Rectal smooth muscle tissue (tissue), 1 donor: ENCODE results near the gene GPR55.

ENCODE experiments used
- H3K27ac ChIP-seq: one replicate; pipeline ENCODE4 v1.7.0; 2013; ENCODE audit warnings: low read depth, low read length, inconsistent platforms
- H3K27me3 ChIP-seq: one replicate; pipeline ENCODE4 v1.7.0; 2013; ENCODE audit warnings: low read length; ENCODE audit not compliant: control insufficient read depth, insufficient read depth
- H3K36me3 ChIP-seq: one replicate; pipeline ENCODE4 v1.7.0; 2013; ENCODE audit warnings: low read length; ENCODE audit not compliant: control insufficient read depth, insufficient read depth
- H3K4me1 ChIP-seq: one replicate; pipeline ENCODE4 v1.7.0; 2013; ENCODE audit warnings: low read length; ENCODE audit not compliant: control insufficient read depth, insufficient read depth
- H3K4me3 ChIP-seq: one replicate; pipeline ENCODE4 v1.7.0; 2013; ENCODE audit warnings: low read length
- H3K9ac ChIP-seq: one replicate; pipeline ENCODE4 v1.7.0; 2013; ENCODE audit warnings: low read length

Gene GPR55

GRCh38 chr2:230873661-230874401, 51.2 kb downstream of the GPR55 start:
- no peak overlapping the region for H3K4me3 ChIP-seq

GRCh38 chr2:230872968-230873660, 51.9 kb downstream of the GPR55 start:
- no peak overlapping the region for H3K4me3 ChIP-seq
- no peaks in the 10 kb centered on the region for H3K27me3 ChIP-seq
- H3K4me1 ChIP-seq = peaks cover 38% of the 10 kb centered on the region
- H3K36me3 ChIP-seq = peaks cover 11% of the 10 kb centered on the region
- peak overlapping the region; percentile 25 for H3K27ac ChIP-seq
- H3K9ac ChIP-seq = no peak overlapping the region

More at GRCh38 chr2:230873661-230874401, 51.2 kb downstream of the GPR55 start:
- Histone ChIP-seq H3K27ac (no peak overlapping the region), H3K27me3 (no peaks in the 10 kb centered on the region), H3K4me1 (peaks cover 31% of the 10 kb centered on the region), H3K9ac (no peak overlapping the region), H3K36me3 (peaks cover 15% of the 10 kb centered on the region)

GRCh38 chr2:230872151-230872967, 52.7 kb downstream of the GPR55 start:
- Histone ChIP-seq H3K36me3 (peaks cover 11% of the 10 kb centered on the region), H3K27ac (peak overlapping the region; percentile 78), H3K4me3 (no peak overlapping the region), H3K4me1 (peaks cover 40% of the 10 kb centered on the region), H3K27me3 (no peaks in the 10 kb centered on the region), H3K9ac (no peak overlapping the region)

DNA sequence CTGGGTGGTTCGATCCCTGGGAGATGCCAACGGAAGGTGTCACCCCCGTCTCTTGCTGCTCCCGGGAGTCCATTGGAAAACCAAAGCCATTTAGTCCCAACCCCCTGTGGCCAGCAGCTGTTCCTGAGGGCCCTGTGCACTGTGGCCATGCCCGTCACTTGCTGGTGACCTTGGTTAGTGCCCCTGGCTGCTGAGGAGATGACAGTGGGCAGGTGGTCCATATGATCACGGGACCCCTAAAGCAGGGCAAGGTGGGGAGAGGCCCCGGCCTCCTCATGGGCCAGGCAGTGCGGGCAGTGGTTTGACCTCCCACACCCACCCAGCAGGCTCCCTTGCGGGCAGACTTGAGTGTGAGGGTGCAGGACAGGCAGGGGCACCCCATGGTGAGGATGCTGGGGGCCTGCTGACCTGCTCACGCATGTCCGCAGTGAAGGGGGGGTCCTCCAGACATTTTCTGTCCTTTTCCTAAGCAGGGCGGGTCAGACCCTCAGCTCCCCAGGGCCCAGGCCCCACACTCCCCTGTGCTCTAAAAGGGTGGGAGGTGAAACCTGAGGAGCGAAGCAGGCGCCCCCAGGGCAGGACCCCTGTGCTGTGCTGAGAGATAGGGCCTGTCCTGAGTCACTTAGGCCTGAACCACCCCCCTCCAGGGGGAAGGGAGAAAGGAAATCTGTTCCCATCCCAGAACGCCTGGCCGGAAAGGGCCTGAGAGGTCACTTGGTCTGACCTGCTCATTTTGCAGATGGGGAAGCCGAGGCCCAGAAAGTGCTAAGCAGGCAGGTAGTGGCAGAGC, 53.5 kb downstream of the GPR55 start:
- Histone ChIP-seq H3K4me3 (peak overlapping the region; percentile 36), H3K4me1 (peaks cover 48% of the 10 kb centered on the region), H3K27ac (peak overlapping the region; percentile 78), H3K36me3 (peaks cover 11% of the 10 kb centered on the region), H3K9ac (peak overlapping the region; percentile 11), H3K27me3 (no peaks in the 10 kb centered on the region)

DNA sequence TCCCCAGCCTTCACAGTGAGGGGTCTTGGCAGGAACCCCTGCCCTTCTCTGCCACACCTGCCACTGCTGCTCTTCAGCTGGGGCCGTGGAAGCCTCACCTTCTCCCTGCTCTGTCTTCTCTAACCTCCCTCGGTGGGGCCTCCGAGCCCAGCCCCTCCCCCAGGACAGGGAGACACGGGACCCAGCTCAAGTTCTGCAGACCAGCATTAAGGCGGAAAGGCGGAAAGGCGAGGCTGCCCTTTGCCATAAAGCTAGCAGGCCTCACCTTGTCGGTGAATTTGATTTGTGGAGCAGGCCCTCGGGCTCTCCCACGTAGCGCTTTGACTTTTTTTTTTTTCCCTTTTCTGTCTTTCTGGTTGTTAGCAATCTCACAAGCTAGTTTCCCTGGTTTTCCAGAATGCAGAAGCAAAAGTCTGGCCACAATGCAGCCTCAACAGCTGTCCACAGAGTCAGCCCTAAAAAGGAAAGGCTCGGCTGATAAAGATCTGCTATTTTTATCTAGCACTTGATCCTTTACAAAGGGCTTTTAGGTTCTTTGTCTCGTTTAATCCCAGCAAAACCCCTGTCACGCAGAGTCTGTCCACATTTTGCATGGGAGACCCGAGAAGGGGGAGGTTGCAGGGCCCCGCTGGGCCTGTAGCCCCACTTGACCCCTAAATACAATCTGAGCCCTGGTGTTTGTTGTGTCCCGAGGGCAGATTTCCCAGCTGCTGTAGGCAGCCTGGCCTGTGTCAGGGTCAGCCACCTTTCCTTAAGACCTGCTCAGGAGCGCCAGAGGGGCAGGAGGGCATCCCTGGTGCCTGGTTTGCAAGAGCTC, 54.3 kb downstream of the GPR55 start:
- peak overlapping the region; percentile 36 for H3K4me3 ChIP-seq
- no peaks in the 10 kb centered on the region for H3K27me3 ChIP-seq
- H3K9ac ChIP-seq = peak overlapping the region; percentile 11
- peaks cover 5% of the 10 kb centered on the region for H3K36me3 ChIP-seq
- peak overlapping the region; percentile 78 for H3K27ac ChIP-seq
- peaks cover 53% of the 10 kb centered on the region for H3K4me1 ChIP-seq

GRCh38 chr2:230869914-230870543, 55.0 kb downstream of the GPR55 start:
- peak overlapping the region; percentile 28 for H3K4me3 ChIP-seq
- peaks cover 53% of the 10 kb centered on the region for H3K4me1 ChIP-seq
- H3K36me3 ChIP-seq = peaks cover 2% of the 10 kb centered on the region
- H3K27ac ChIP-seq = peak overlapping the region; percentile 78
- H3K27me3 ChIP-seq = no peaks in the 10 kb centered on the region
- H3K9ac ChIP-seq = no peak overlapping the region

- peak overlapping the region; percentile 34 for H3K4me3 ChIP-seq
- H3K4me1 ChIP-seq = peaks cover 53% of the 10 kb centered on the region
- no peaks in the 10 kb centered on the region for H3K36me3 ChIP-seq
- peak overlapping the region; percentile 78 for H3K27ac ChIP-seq
- H3K27me3 ChIP-seq = no peaks in the 10 kb centered on the region
- H3K9ac ChIP-seq = no peak overlapping the region
Observed at GRCh38 chr2:230868947-230869913, 55.8 kb downstream of the GPR55 start.

DNA sequence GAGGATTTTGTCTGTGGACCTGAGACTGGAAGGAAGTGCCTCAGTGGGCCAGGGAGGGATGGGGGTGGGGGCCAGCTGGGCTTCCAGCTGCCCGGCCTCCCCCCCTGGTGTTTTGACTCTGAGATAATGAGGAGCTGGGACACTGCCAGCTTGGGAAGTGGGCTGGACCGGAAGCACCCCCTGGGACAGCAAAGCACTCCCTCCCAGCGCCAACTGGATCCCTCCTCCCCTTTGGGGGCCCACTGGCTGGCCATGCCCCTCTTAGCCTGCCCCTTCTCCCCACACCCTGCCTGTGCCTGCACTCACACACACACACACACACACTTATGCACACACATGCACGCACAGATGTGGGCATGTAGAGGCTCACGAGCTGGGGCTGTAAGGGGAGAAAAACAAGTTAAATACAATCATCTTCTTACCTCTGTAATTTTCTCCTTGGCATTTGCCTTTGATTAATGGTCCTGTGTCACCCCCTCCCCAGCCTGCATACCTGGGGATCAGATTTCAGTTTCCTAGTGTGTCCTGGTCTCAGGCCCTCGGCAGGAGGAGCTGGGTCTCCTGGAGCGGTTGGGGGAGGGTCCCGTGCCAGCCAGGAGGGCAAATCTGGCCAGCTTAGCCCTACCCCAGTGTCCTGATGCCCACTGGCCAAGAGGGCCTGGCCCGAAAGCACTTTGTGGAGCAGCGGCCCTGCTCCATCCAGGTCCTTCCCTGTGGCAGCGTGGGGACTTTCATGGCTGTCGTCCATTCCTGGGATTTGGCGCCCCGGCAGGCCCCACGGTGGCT, 56.7 kb downstream of the GPR55 start:
- no peaks in the 10 kb centered on the region for H3K36me3 ChIP-seq
- H3K4me1 ChIP-seq = peaks cover 53% of the 10 kb centered on the region
- H3K4me3 ChIP-seq = peak overlapping the region; percentile 31
- H3K27ac ChIP-seq = peak overlapping the region; percentile 78
- peak overlapping the region; percentile 6 for H3K9ac ChIP-seq
- H3K27me3 ChIP-seq = no peaks in the 10 kb centered on the region

DNA sequence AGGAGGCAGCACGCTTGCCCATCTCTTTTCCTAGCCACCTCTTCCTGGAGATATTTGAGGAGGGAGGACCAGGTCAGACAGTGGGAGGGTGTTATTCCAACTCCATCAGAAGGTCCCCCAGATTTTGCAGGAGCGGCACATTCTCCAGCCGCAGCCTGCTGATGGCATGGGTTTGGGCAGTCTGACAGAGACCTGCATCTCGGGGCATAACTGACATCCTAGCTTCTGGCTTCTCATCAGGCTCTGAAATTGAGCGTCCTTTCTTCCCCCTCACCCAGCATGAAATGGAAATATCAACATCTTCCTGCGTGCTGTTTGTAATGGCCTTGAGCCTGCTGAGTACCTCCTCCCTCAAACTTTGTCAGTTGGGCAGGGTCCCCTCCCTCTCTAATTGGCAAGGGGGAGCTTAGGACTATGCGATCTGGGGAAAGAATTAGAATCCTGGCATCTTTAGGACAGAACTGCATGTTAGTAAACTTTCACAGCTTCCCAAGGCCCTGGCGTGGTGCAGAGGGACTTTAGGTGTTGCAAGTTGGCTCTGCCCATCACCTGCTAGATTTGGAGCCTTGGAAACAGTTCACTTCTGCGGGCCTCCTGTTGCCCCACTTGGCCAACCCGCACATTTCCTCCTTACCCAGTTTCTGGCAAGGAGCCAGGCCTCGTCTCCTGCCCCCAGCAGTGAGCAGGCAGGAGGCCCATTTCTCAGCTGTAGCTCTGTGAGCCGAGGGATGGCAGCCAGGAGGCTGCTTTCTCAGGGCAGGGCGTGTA, 58.1 kb downstream of the GPR55 start:
- H3K9ac ChIP-seq = peak overlapping the region; percentile 39
- H3K4me1 ChIP-seq = peaks cover 48% of the 10 kb centered on the region
- H3K27me3 ChIP-seq = no peaks in the 10 kb centered on the region
- no peaks in the 10 kb centered on the region for H3K36me3 ChIP-seq
- peak overlapping the region; percentile 85 for H3K4me3 ChIP-seq
- H3K27ac ChIP-seq = peak overlapping the region; percentile 74
